Mesothelial cell of epicardium (in vitro differentiated cells): ENCODE results near the gene GNGT2. TPM values are rescaled to one million over a fixed set of nuclear protein-coding genes. Genes with fewer than 3 reads are reported as not detected.

Source experiments
- DNase-seq, 2 experiments: peaks; one replicate each; pipeline ENCODE4 v3.0.0; 2021; ENCODE audit warnings: low spot score in 2 of 2; ENCODE audit not compliant: unreplicated experiment in 2 of 2
- H3K27ac Mint-ChIP-seq: 2 replicates; pipeline ENCODE4 v1.8.0; 2021; ENCODE audit warnings: mixed read lengths
- H3K27me3 Mint-ChIP-seq: 2 replicates; pipeline ENCODE4 v1.8.0; 2021; ENCODE audit warnings: low read depth, mixed read lengths
- H3K36me3 Mint-ChIP-seq: 2 replicates; pipeline ENCODE4 v1.8.0; 2021; ENCODE audit warnings: mixed read lengths
- H3K4me1 Mint-ChIP-seq: 2 replicates; pipeline ENCODE4 v1.8.0; 2021; ENCODE audit warnings: mixed read lengths
- H3K4me3 Mint-ChIP-seq: 2 replicates; pipeline ENCODE4 v1.8.0; 2021; ENCODE audit warnings: mild to moderate bottlenecking, moderate library complexity, mixed read lengths
- H3K9me3 Mint-ChIP-seq: 2 replicates; pipeline ENCODE4 v1.8.0; 2021; ENCODE audit warnings: mixed read lengths
- CTCF ChIP-seq: fragments of 200-600 bp; sonication (generic); IDR thresholded peaks from one replicate; pipeline ENCODE4 v1.5.0; 2021; ENCODE audit warnings: antibody characterized with exemption; ENCODE audit not compliant: unreplicated experiment
- total RNA-seq: library from RNA; stranded (reverse); gene quantifications from 3 replicates; pipeline ENCODE4 v1.2.1, GENCODE V29; 2021

GNGT2 gene
- total RNA-seq, 1 donor from 2014 or later = not detected

GRCh38 chr17:49252148-49252695 lies 41.8 kb upstream of the GNGT2 start:
- Mint-ChIP-seq H3K27ac (no peak overlapping the region), H3K9me3 (no peaks in the 10 kb centered on the region), H3K4me1 (peaks cover 2% of the 10 kb centered on the region), H3K4me3 (no peak overlapping the region), H3K36me3 (no peaks in the 10 kb centered on the region), H3K27me3 (no peaks in the 10 kb centered on the region)
- DNase-seq = no peak
- TF ChIP-seq CTCF = no peak

- Mint-ChIP-seq H3K36me3 (no peaks in the 10 kb centered on the region), H3K27ac (no peak overlapping the region), H3K4me1 (peaks cover 2% of the 10 kb centered on the region), H3K4me3 (no peak overlapping the region), H3K27me3 (no peaks in the 10 kb centered on the region), H3K9me3 (no peaks in the 10 kb centered on the region)
- TF ChIP-seq CTCF = no peak
- no peak for DNase-seq
Observed at GRCh38 chr17:49249890-49250522, 39.6 kb upstream of the GNGT2 start.

DNA sequence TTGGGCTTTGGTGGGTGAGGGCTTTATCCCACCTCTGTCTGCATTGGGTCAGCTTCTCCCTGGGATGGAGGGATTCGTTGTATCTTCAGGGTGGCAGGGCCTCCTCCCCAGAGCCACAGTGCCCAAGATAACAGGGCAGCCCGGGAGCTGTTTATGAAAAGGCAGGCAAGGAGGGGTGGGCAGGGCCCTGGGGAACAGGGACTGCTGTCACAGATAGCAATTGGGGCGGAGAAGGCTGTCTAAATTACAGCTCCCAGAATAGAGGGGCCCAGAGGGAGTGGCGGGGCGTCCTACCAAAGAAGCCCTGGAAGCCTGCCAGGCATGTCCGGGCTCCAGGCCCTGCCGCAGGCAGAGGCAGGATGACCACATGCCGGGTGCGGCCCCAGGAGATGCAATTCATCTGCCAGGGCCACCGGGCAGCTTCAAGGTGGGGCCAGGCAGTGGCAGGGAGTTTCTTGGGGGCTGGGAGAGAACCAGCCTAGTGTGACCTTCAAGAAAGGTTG lies 39.0 kb upstream of the GNGT2 start:
- Mint-ChIP-seq H3K36me3 (no peaks in the 10 kb centered on the region), H3K4me3 (no peak overlapping the region), H3K4me1 (peaks cover 2% of the 10 kb centered on the region), H3K9me3 (no peaks in the 10 kb centered on the region), H3K27me3 (no peaks in the 10 kb centered on the region), H3K27ac (no peak overlapping the region)
- no peak for TF ChIP-seq CTCF
- no peak for DNase-seq

DNA sequence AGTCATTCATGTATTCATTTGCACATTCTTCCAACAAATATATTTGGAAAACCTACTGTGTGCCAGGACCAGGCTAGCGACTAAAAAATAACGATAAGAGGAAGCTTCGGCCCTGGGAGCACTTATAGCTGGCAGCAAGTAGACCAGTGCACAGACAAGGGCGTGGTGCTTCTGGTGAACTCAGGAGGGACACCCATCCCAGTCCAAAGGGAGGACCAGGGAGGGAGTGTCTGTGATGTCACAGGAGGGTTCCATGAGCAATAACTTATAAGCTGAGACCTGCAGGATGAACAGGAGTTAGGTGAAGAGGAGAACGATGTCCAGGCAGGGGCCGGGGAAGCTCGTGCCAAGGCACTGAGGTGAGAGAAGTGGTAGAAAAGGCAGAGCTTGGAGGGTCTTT lies 37.6 kb upstream of the GNGT2 start:
- DNase-seq = no peak
- no peak for TF ChIP-seq CTCF

GRCh38 chr17:49244839-49245238 lies 34.5 kb upstream of the GNGT2 start:
- no peaks in the 10 kb centered on the region for H3K36me3 Mint-ChIP-seq
- no peak for DNase-seq
- no peak overlapping the region for H3K4me3 Mint-ChIP-seq
- H3K27me3 Mint-ChIP-seq = peaks cover under 1% of the 10 kb centered on the region
- H3K27ac Mint-ChIP-seq = no peak overlapping the region
- peaks cover 2% of the 10 kb centered on the region for H3K4me1 Mint-ChIP-seq
- no peaks in the 10 kb centered on the region for H3K9me3 Mint-ChIP-seq
- TF ChIP-seq CTCF = no peak

More for the DNA sequence above, 37.6 kb upstream of the GNGT2 start:
- peaks cover 2% of the 10 kb centered on the region for H3K4me1 Mint-ChIP-seq
- H3K36me3 Mint-ChIP-seq = no peaks in the 10 kb centered on the region
- H3K4me3 Mint-ChIP-seq = no peak overlapping the region
- no peak overlapping the region for H3K27ac Mint-ChIP-seq
- H3K27me3 Mint-ChIP-seq = no peaks in the 10 kb centered on the region
- H3K9me3 Mint-ChIP-seq = no peaks in the 10 kb centered on the region
